ENCODE results near the gene SLC9A3.

SLC9A3 gene

DNA sequence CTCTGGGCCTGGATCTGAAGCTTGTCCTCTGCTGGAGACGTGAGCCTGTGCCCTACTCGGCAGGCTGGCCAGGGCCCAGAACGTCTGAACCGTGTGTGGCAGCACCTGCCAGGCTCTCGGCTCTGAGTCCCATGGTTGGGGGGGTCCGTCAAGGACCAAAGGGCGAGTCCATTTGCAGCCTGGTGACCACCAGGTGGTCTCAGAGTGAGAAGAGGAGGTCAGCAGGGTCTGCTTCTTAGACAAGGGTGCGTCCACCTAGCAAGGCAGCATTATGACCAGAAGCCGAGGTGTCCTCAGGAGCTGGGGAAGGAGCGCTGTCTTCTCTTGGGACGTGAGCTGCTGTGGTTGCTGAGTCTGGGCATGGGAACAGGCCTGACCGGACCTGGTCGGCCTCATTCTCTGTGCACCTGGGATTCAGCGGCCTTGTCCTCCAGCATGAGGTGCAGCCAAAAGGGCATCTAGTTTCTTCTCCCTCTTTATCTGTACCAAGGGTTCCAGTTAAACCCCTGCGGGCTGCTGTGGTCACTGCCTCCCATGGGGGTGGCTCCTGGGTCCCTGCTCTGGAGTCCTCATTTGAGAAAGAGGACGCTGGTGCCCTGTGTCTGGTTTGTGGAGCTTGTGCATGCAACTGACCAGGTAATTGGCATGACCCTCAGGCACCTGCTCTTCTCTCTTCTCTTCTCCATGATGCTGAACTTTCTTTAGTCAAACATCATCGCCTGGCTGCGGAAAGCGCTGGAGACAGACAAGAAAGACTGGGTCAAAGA, 66.9 kb downstream of the SLC9A3 start:
- no peak overlapping the region for H3K4me3 ChIP-seq (ENCODE audit: low read depth, low read length)
- no peak for TF ChIP-seq CTCF (IDR thresholded peaks at IDR 0.05; ENCODE audit: low read depth, low read length)

DNA sequence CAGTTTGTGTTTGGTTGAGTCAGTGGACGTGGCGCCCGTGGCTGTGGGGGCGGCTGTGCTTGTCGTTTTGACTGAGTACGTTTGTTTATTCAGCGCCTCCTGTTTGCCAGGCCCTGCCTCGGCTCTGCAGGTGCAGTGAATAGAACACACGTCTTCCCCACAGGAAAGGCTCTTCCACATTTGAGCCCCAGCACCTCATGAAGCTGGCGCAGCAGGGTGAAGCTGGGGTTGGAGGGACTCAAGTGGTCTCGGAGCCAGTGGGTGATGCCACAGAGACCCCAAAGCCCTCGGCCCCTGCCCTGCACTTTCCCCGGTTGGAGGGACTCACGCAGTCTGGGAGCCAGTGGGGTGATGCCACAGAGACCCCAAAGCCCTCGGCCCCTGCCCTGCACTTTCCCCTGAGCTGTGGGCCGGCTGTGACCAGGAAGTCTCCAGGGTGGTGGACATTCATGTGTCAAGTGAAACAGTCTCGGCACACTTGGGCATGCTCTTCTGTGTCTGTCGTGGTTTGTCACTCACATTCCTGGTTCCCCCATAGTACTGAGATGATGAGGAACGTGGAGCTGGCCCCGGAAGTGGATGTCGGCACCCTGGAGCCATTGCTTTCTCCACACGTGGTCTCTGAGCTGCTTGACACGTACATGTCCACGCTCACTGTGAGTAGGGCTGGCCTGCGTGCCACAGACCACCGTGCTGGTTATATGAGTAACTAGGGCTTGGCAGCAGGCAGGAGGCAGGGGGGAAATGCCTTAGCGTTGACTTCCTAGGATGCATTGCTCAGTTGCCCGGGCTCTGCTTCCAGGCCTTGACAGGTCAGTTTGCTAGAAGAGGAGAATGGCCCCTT, 67.7 kb downstream of the SLC9A3 start:
- TF ChIP-seq CTCF (IDR thresholded peaks at IDR 0.05; ENCODE audit: low read depth, low read length) = no peak
- H3K4me3 ChIP-seq (ENCODE audit: low read depth, low read length) = no peak overlapping the region

DNA sequence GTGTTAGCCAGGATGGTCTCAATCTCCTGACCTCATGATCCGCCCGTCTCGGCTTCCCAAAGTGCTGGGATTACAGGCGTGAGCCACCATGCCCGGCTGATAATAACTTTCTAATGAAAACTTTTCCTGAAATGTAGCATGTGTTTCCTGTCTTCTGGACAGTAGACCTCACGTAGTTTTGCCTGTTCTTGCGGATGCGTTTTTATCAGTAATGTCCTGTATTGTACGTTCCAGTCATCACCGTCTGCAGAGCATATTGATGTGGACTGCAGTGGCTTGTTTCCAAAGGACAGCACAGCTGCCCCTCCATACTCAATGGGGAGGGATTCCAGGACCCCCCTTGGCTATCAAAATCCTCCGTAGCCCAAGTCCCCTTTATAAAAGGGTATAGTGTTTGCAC, 68.4 kb downstream of the SLC9A3 start:
- TF ChIP-seq CTCF (IDR thresholded peaks at IDR 0.05; ENCODE audit: low read depth, low read length) = no peak
- no peak overlapping the region for H3K4me3 ChIP-seq (ENCODE audit: low read depth, low read length)

DNA sequence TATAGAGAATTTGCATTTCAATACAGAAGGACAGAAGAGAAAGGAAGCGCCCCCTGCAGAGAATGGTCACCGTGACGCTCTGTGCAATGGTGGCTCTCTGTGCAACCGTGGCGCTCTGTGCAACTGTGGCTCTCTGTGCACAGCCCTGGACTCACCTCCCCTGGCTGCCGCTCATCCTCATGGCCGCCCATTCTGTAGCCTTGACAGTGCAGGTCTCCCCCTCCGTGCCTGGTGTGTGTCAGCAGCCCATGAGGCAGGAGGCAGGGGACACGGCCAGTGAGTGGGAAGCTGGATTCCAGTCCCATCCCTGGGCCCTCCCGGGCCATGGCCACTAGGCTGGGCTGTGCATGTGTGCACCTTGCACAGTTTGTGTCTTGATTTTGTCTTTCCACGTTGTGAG, 69.3 kb downstream of the SLC9A3 start:
- H3K4me3 ChIP-seq (ENCODE audit: low read depth, low read length) = no peak overlapping the region
- no peak for TF ChIP-seq CTCF (IDR thresholded peaks at IDR 0.05; ENCODE audit: low read depth, low read length)

DNA sequence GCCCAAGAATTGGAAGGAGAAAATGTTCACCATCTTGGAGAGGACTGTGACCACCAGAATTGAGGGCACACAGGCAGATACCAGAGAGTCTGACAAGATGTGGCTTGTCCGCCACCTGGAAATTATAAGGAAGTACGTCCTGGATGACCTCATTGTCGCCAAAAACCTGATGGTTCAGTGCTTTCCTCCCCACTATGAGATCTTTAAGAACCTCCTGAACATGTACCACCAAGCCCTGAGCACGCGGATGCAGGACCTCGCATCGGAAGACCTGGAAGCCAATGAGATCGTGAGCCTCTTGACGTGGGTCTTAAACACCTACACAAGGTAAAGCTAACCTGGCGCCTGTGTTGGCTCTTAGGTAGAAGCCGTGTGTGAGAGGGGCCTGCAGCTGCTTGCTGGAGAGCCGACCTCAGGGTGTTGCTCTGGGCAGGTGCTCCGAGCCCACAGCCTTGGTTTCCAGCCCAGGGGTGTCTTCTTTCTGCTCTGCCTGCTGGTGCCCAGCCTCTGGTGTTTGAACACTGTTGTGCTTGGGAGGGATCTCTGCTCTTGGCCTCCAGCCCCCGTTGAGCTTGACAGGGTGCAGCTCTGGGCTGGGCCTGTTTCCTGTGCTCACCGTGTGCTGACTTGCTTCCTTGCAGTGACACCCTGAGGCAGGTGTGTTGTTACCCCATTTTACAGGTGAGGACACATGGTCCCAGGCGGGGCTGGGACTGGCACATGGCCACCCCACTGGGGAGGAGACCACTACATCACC, 70.3 kb downstream of the SLC9A3 start:
- TF ChIP-seq CTCF (IDR thresholded peaks at IDR 0.05; ENCODE audit: low read depth, low read length) = no peak
- H3K4me3 ChIP-seq (ENCODE audit: low read depth, low read length) = no peak overlapping the region

GRCh38 chr5:452978-453710, 71.1 kb downstream of the SLC9A3 start:
- H3K4me3 ChIP-seq (ENCODE audit: low read depth, low read length) = no peak overlapping the region
- TF ChIP-seq CTCF (IDR thresholded peaks at IDR 0.05; ENCODE audit: low read depth, low read length) = no peak

All from WI38 (cell line).